H1 (cell line): ENCODE data around the gene AP1S1. TPM values are rescaled to one million over a fixed set of nuclear protein-coding genes. Genes with fewer than 3 reads are reported as not detected.

Experiments used
- GTF2F1 ChIP-seq: IDR thresholded peaks from 2 replicates; pipeline ENCODE4 v1.6.1; 2012; ENCODE audit warnings: low read depth, low read length, improper control_type of control experiment, borderline replicate concordance
- POLR2AphosphoS5 ChIP-seq: IDR thresholded peaks from 2 replicates; pipeline ENCODE4 v1.6.1; 2011; ENCODE audit warnings: low read depth, low read length
- SIRT6 ChIP-seq: IDR thresholded peaks from one replicate; pipeline ENCODE4 v1.7.1; 2012; ENCODE audit warnings: low read length, inconsistent platforms
- polyA plus RNA-seq, 7 experiments: library from polyadenylated mRNA; depleted of rRNA in 3 of 7; stranded (reverse) in 5 of 7; unstranded in 2 of 7; fragments of >200 nt in 5 of 7; fragments of 200-250 nt in 2 of 7; gene quantifications; 1 replicate in 5 of 7; 2 replicates in 1 of 7; 4 replicates in 1 of 7; pipeline versions ENCODE4 v1.2.1 to v1.2.3, GENCODE V29; 2011 to 2013; ENCODE audit warnings: missing spikeins in 2 of 7, mixed read lengths in 2 of 7
- total RNA-seq: library from RNA; stranded (reverse); fragmentation: NEBNext Ultra II Directional; extraction: Animal tissue kit (Norgen Biotek cat#: 25700); gene quantifications from 2 replicates; pipeline ENCODE4 v1.2.1, GENCODE V29; 2021

The AP1S1 gene
- total and polyA plus RNA-seq, 2 of the 8 experiments (the other 6 are each of a cell fraction or from before 2014, with no cell fraction given): 56.1 to 59.3 TPM

GRCh38 chr7:101119876-101120275, 34.4 kb upstream of the AP1S1 start (continued):
- TF ChIP-seq SIRT6: no peak
- no peak for TF ChIP-seq POLR2AphosphoS5
- no peak for TF ChIP-seq GTF2F1
